AG04449 (cell line): ENCODE results near the gene HMG20A.

Experiments
- CTCF ChIA-PET: fragments of 350-600 bp; formaldehyde crosslinking; extraction: SDS; loops from one replicate; lab custom pipeline; 2021; ENCODE audit warnings: antibody characterized with exemption; lab: Yijun Ruan, JAX
- POLR2A ChIA-PET: fragments of 400-600, 350-600 bp; formaldehyde crosslinking; extraction: SDS; loops from one replicate; lab custom pipeline; 2020; ENCODE audit warnings: antibody characterized with exemption, inconsistent platforms; lab: Yijun Ruan, JAX
- DNase-seq: peaks from one replicate; pipeline ENCODE4 v3.0.0-alpha.2; 2010; ENCODE audit warnings: low read depth, low spot score
- H3K4me3 ChIP-seq: 2 replicates; pipeline ENCODE4 v1.5.1; 2011; ENCODE audit warnings: low read depth, mild to moderate bottlenecking, control low read depth, low read length
- TF ChIP-seq, protein P1 (sequence below): IDR thresholded peaks from one replicate; pipeline ENCODE4 v1.5.1; 2011; ENCODE audit warnings: mild to moderate bottlenecking, moderate library complexity, low read length, control low read depth, inconsistent platforms; ENCODE audit not compliant: insufficient read depth; ENCODE audit errors: missing control alignments

Gene HMG20A

GRCh38 chr15:77494073-77494867, 73.6 kb downstream of the HMG20A start:
- ChIA-PET CTCF (interaction anchor here (0.6 to 1.5 kb wide), 7 partner anchors 9 to 521 kb away, joined by 3 to 5 read pairs (median 3); no protein-coding TSS in a partner anchor), POLR2A (interaction anchor here (1.0 kb wide), 1 partner anchor 423 kb away, joined by 3 read pairs; the partner anchor contains the start of gene TSPAN3)
- no peak overlapping the region for H3K4me3 ChIP-seq
- TF ChIP-seq, protein P1, sequence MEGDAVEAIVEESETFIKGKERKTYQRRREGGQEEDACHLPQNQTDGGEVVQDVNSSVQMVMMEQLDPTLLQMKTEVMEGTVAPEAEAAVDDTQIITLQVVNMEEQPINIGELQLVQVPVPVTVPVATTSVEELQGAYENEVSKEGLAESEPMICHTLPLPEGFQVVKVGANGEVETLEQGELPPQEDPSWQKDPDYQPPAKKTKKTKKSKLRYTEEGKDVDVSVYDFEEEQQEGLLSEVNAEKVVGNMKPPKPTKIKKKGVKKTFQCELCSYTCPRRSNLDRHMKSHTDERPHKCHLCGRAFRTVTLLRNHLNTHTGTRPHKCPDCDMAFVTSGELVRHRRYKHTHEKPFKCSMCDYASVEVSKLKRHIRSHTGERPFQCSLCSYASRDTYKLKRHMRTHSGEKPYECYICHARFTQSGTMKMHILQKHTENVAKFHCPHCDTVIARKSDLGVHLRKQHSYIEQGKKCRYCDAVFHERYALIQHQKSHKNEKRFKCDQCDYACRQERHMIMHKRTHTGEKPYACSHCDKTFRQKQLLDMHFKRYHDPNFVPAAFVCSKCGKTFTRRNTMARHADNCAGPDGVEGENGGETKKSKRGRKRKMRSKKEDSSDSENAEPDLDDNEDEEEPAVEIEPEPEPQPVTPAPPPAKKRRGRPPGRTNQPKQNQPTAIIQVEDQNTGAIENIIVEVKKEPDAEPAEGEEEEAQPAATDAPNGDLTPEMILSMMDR, result no peak
- no peak for DNase-seq

- TF ChIP-seq, protein P1, result no peak
- H3K4me3 ChIP-seq, result no peak overlapping the region
- DNase-seq, result no peak
- ChIA-PET CTCF (interaction anchor here (0.9 to 1.5 kb wide), 4 partner anchors 10 to 48 kb away, joined by 3 to 4 read pairs (median 4); no protein-coding TSS in a partner anchor), POLR2A (no interaction called here)
These were observed 74.3 kb downstream of the HMG20A start for GRCh38 chr15:77494964-77495363.

DNA sequence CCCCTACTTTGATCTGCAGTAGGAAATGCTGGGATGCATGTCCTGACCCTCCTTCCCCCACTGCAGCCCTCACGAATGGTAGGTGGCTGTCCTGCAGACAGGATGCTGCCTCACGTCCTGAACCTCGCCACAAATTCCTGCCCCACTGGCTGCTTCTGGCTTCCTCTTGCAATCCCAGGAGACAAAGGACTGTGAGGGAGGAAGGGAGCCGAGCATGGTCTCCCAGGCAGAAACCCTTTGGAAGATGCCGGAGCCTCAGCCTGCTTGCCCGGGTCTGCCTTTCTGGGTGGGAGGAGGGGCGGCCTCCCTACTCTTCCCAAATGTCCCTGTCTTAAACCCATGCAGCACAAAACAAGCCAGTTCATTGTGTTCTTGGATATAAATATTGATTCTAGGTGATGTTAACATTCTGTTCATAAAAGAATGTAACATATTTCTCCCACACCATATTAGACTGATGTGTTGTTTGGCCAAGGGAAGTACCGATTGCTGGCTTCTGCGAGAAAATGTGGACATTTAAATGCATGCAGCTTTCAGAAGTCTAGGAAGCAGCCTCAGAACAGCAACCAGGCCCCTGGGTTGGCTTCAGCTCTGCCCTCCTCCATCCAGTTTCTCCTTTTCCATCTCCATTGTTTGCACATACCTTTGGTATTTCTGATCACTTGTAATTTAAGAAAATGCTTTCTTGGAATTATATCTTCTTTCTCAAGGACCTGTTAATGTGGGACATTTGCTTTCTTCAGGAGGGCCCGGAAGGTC, 75.3 kb downstream of the HMG20A start:
- TF ChIP-seq, protein P1, result no peak
- H3K4me3 ChIP-seq, result no peak overlapping the region
- DNase-seq, result no peak
- ChIA-PET POLR2A (interaction anchor here (0.7 to 2.0 kb wide), 2 partner anchors 47 to 75 kb away, joined by 3 to 4 read pairs; no protein-coding TSS in a partner anchor), CTCF (interaction anchor here (0.9 to 4.5 kb wide), 18 partner anchors 9 to 523 kb away, joined by 3 to 42 read pairs (median 6); partner anchors contain the start of gene HMG20A)

DNA sequence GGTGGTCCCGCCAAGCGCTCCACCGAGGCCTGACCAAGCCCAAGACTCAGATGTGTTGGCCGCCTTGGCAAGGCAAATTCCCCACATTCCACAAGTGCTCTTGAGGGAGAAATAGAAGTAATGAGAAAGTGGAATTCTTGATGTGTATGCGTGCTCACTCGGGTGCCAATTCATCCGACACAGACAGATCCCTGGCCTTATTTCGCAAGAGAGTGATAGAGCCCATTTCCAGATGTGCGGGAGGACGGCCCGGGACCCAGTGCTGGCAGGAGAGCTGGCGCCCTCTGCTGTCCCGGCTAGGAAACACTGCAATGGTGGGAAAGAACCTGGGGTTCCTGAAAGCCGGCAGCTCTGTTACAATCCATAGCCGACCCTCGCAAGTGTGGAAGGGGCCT, 76.0 kb downstream of the HMG20A start:
- H3K4me3 ChIP-seq, result peak overlapping the region; percentile 19; the same call in 1 of the 2 replicates
- POLR2A ChIA-PET, result interaction anchor here (0.7 to 2.0 kb wide), 5 partner anchors 47 to 564 kb away, joined by 3 to 4 read pairs (median 4); no protein-coding TSS in a partner anchor
- peak; percentile 95 for DNase-seq
- CTCF ChIA-PET, result interaction anchor here (0.7 to 4.5 kb wide), 41 partner anchors 10 to 555 kb away, joined by 3 to 42 read pairs (median 4); partner anchors contain the start of gene HMG20A
- TF ChIP-seq, protein P1, result peak; percentile 93

GRCh38 chr15:77497110-77497737, 76.5 kb downstream of the HMG20A start:
- CTCF ChIA-PET, result interaction anchor here (0.7 to 4.5 kb wide), 45 partner anchors 10 to 556 kb away, joined by 3 to 42 read pairs (median 4); partner anchors contain the start of gene HMG20A
- H3K4me3 ChIP-seq, result peak overlapping the region; percentile 19
- DNase-seq, result no peak
- POLR2A ChIA-PET, result interaction anchor here (0.7 to 2.0 kb wide), 5 partner anchors 46 to 564 kb away, joined by 3 to 4 read pairs (median 4); no protein-coding TSS in a partner anchor
- TF ChIP-seq, protein P1, result no peak
